Ammon's horn (tissue), 1 donor: ENCODE data around the gene LANCL1.
"Not testable (repeated sequence)": the region's sequence is repeated elsewhere in the genome, so short reads cannot be mapped to it uniquely, and the experiment has no call there.

Experiments used
- DNase-seq: peaks from one replicate; pipeline ENCODE4 v3.0.0-alpha.2; 2016; ENCODE audit warnings: low spot score

The LANCL1 gene

GRCh38 chr2:210459407-210459806 is 17.2 kb downstream of the LANCL1 start:
- DNase-seq, result no peak

DNA sequence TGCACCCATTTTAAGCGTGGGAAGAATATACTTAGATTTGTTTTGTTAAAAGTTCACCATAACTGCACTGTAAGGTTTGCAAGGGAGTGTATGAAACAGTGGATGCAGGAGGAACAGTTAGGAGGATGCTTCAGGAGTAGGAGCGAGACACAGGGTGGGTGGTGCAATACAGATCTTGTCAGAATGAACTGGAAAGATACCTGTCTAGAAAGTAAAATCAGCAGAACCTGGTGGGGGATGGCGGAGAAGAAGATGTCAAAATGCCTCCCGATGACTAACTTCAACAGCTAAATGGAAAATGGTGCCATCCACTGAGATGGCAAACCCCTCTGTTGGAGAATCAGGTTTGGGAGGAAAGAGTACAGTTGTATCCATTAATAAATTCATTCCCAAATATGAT is 18.2 kb downstream of the LANCL1 start:
- no peak for DNase-seq

- DNase-seq, result no peak
These were observed 20.0 kb downstream of the LANCL1 start for GRCh38 chr2:210456571-210456970.

DNA sequence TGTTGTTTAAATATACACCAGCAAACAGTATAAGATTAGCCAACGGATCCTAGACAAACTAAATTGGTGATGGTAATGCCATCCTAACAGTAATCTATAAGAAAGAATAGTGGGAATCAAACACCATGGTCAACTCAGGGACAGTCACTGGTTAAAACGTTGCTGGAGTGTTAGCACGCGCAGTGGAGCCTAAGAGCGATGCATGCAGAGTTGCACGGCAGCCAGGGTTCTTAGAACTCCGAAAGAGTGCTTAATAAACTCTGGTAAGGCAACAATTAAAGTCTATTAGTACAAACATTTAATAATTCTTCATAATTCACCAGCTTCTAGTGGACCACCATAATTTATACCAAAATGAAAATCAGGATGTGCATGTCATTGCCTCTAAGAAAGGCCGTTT is 22.2 kb downstream of the LANCL1 start:
- no peak for DNase-seq

- no peak for DNase-seq
These were observed 24.4 kb downstream of the LANCL1 start for GRCh38 chr2:210452194-210452593.

- DNase-seq, result not testable (repeated sequence)
These were observed 25.6 kb downstream of the LANCL1 start for GRCh38 chr2:210450942-210451341.

GRCh38 chr2:210445732-210446131 is 30.8 kb downstream of the LANCL1 start:
- DNase-seq, result no peak

- no peak for DNase-seq
These were observed 31.3 kb downstream of the LANCL1 start for GRCh38 chr2:210445116-210445707.

- DNase-seq, result no peak
These were observed 33.0 kb downstream of the LANCL1 start for GRCh38 chr2:210443527-210443926.

DNA sequence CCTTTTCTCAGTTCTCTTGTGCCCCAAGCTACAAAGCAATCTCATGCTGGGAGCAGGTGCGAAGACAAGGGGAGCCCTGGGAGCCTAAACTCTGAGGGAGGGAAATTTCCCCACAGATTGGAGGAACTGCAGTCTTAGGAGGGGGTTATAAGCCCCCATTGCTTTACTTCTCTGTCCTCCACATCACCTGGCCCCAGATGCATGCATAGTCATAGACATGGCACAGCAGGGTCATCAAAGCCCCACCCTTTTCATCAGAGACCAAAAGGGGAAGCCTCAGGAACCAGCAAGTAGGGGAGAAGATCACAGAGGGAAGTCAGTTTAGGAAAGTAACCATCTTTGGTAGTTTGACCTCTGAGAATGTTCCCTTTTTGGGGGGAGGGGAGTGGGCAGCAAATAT is 33.7 kb downstream of the LANCL1 start:
- no peak for DNase-seq

- no peak for DNase-seq
These were observed 34.1 kb downstream of the LANCL1 start for GRCh38 chr2:210442457-210442856.

- DNase-seq, result no peak
These were observed 36.4 kb downstream of the LANCL1 start for GRCh38 chr2:210440206-210440605.

DNA sequence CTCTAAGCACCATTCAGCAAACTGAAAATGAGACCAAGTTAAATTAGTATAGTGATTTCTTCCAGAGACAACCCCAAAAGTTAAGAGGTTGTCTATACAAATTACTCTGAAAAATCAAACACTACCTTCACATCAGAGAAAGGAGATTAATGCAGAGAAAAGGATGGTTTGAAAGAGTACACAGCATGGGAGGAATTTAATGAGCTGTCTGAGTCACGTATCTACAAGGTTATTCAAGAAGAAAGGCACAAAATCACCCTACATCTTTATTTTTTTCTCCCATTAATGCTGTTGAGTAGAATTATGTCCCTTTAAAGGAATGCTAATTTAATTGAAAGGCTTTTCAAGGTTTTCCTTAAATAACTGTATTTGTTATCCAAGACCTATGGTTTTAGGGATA is 41.1 kb downstream of the LANCL1 start:
- no peak for DNase-seq

DNA sequence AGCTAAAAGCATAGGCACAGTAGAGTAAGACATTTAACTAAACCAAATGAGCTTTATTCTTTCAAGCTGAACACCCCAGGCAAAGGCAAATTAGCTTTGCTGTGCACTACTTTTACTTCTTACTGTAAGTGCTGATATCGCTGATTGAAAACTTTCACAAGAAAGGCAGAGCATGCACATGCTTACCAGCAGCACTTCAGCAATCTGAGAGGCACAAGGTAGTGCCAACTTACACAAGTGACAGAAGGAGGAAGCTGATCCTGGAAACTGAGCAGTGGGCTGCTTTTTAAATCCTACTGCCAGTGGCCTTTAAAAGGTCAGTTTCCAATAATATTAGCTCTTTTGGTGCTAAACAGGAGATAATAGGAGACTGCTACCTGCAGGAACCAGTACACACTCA is 43.9 kb downstream of the LANCL1 start:
- no peak for DNase-seq

DNA sequence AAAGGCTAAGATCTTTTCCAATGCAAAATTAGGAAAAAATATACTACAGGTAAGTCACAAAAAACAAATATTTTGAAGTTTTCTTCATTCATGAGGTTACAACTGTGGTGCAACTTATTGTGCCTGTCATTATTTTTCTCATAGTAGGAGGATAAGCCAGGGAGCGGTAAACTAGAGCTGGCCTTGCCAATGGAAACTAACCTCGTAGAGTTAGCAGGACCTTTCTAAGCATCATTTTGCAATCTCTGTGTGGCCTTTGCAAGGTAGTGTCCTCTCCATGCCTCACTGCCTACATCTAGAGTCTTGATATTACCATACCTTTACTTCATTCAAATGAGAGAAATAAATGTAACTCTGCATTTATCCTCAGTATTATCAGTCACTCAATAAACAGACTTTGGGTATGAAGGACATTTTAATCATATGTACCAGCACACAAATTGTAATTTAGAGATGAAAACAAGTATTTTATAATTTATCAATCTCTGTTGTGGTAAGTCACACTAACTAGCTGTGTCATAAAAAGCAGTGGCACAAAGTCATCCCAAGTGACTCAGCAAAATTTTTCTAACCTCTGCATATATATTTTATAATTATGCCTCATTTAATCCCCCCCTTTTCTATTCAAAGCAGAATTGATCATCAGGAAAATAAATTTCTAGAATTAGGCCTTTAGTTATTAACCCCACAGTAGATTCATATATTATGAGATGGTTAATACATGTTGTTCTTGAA is 47.0 kb downstream of the LANCL1 start:
- DNase-seq, result no peak

- no peak for DNase-seq
These were observed 48.0 kb downstream of the LANCL1 start for GRCh38 chr2:210428393-210429179.

- not testable (repeated sequence) for DNase-seq
These were observed 49.2 kb downstream of the LANCL1 start for GRCh38 chr2:210427309-210427708.

DNA sequence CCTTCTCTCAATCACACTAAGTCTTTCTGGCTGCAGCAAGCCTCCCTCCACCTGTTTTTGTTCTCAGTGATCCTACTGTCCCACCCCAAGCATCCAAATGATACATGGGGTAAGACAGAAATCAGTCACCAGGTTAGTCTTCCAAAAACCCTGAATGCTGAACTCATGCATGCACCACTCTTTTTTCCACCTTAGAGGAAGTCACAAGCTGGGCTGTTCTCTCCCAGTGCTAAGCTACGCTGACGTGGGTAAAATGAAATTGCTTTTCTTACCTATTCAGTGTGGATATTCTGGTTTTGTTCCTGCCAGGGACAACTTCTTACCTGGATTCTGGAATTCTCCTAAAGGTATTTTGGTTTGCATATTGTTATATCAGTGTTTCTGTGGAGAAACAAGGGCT is 54.2 kb downstream of the LANCL1 start:
- no peak for DNase-seq

GRCh38 chr2:210421916-210422315 is 54.6 kb downstream of the LANCL1 start:
- no peak for DNase-seq

- DNase-seq, result no peak
These were observed 63.9 kb downstream of the LANCL1 start for GRCh38 chr2:210412660-210413059.

DNA sequence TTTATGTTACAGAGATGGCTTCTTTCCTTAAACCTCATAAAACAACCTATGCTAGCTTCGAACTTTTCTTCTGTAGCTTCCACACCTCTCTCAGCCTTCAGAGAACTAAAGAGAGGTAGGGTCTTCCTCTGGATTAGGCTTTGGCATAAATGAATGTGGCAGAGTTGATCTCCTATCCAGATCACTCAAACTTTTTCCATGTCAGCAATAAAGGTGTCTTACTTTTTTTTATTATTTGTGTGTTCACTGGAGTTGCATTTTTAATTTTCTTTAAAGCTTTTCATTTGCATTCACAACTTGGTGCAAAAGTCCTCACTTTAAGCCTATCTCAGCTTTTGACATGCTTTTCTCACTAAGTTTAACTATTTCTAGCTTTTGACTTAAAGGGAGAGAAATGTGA is 66.0 kb downstream of the LANCL1 start:
- DNase-seq, result no peak

GRCh38 chr2:210399440-210400041 is 77.0 kb downstream of the LANCL1 start:
- no peak for DNase-seq

- DNase-seq, result peak; percentile 14
These were observed 84.1 kb downstream of the LANCL1 start for GRCh38 chr2:210392469-210392881.
